ENCODE data around the gene CHL1.

DNA sequence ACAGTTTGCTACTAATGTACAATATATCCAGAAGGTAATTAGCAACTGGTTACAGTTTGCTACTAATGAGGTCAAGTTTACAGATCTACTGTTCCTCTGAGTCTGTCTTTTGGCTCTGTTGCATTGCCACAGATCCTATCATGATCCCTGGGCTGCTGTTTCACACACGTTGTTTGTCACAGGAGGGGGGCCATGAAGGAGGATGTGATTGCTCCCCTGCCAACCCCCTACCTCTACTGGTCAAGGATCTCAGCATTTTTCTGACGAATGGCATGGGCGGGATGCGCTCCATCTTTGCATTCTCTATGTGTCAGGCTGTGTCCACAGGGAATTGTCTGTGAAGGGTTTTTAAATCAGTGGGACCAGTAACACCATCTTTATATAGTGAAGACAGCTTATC is 91.9 kb downstream of the CHL1 start:
- TF ChIP-seq EZH2phosphoT487 (IDR thresholded peaks at IDR 0.05; ENCODE audit: unreplicated experiment): no peak
- TF ChIP-seq CTCF (conservative IDR thresholded peaks at IDR 0.05; ENCODE audit: low read depth in 2 of 2): no peak
- no peak for TF ChIP-seq POLR2AphosphoS5 (IDR thresholded peaks at IDR 0.05; ENCODE audit: low read depth)
